ENCODE measurements around the gene PPP1R13B.
"Not testable (repeated sequence)": the region's sequence is repeated elsewhere in the genome, so short reads cannot be mapped to it uniquely, and the experiment has no call there.

The PPP1R13B gene

DNA sequence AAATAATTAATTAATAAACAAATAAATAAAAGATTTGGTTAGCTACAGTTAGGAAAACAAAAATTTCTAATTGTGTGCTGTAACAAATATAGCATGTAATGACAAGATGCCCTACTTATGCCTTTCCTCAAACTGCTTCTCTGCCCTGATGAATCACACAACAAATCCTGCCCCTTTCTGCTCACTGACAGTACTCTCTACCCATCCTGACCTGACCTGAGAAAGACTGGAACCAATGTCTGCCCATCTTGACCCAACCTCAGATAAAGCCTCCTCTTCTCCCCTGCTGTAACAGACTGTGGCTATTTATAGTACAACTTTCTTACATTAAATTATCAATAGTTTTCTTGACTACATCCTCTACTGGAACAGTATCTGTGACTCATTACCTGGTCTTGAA is 43.7 kb downstream of the PPP1R13B start:
- in situ Hi-C loops (cut with MboI; ENCODE audit: low sequenced_read_pairs) = loop anchor here (10.0 to 25.0 kb wide), 2 partner anchors 111 to 184 kb away; no protein-coding TSS in a partner anchor

DNA sequence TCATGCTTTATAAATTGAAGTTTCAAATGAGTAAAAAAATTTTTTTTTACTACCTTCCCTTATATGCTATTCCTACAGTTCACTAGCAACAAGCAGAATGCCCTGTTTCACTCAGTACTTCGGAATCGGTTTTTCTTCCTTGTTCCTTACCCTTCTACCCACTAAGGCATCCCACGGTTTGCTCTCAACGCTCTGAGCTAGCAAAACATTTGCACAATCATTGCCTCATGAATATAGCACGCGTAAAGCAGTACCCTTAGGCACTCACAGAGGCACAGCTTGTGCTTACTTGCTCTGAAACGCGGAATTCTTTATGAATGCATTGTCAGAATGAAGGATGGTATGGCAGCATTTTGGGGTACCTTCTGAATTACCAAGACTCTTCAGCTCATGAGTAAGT is 45.0 kb downstream of the PPP1R13B start:
- in situ Hi-C loops (cut with MboI; ENCODE audit: low sequenced_read_pairs) = loop anchor here (10.0 to 25.0 kb wide), 2 partner anchors 112 to 185 kb away; no protein-coding TSS in a partner anchor

DNA sequence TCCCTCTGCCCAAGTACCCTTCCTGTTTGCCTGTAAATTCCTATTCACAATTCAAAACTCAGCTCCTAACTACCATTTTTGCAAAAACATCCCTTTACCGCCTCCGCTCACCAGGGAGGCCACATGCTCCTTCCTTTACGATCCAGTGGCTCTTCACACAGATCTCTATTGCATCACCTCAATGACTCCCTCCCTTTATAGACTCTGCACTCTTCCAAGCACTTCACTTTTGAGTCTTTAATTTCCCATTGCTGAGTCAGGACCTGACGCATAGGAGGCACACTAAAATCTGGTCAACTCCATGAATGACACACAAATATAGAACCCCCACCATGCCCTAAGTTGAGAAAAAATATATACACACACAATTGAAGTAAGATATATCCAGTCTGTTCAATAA is 45.9 kb downstream of the PPP1R13B start:
- in situ Hi-C loops (cut with MboI; ENCODE audit: low sequenced_read_pairs) = loop anchor here (10.0 to 25.0 kb wide), 2 partner anchors 113 to 186 kb away; no protein-coding TSS in a partner anchor

DNA sequence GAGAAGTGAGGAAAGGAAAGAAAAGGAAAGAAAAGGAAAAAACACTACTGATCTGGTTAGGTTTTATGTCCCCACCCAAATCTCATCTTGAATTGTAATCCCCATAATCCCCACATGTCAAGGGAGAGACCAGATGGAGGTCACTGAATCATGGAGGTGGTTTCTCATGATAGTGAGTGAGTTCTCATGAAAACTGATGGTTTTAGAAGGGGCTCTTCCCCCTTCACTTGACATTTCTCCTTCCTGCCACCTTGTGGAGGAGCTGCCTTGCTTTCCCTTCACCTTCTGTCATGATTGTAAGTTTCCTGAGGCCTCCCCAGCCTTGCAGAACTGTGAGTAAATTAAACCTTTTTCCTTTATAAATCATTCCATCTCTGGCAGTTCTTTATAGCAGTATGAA is 54.2 kb downstream of the PPP1R13B start:
- in situ Hi-C loops (cut with MboI; ENCODE audit: low sequenced_read_pairs) = not testable (repeated sequence)

DNA sequence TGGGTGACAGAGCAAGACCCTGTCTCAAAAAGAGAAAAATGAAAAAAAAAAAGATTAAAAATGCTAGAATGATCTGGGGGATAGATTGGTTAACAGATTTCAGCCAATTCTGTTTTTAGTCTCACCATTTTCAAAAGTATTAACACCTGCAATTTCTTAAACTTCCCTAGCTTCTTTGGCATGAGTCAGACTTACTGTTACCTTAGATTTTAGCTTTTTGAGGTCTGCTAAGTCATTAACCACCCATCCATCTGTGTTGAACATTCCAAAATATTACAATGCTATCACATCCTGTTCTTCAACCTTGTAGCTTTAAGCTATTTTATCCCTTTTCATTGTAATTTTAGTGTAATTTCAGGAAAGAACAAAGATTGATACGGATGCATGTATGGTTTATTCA is 59.3 kb downstream of the PPP1R13B start:
- in situ Hi-C loops (cut with MboI; ENCODE audit: low sequenced_read_pairs) = no loop called here

DNA sequence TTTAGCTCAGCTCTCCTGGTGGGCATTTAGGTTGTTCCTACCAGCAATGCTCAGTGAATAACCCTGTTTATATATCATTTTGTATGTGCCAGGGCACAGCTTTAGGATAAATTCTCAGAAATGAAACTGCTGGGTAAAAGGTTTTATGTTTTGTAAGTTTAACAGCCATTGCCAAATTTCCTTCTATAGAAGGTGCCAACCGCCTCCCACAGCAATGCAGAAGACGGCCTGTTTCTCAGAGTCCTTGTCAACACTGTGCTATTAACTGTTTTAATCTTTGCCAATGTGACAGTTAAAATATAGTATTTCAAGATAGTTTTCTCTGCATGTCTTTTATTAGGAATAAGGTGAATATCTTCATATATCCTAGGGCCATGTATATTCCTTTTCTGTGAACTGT is 65.0 kb downstream of the PPP1R13B start:
- in situ Hi-C loops (cut with MboI; ENCODE audit: low sequenced_read_pairs) = no loop called here

DNA sequence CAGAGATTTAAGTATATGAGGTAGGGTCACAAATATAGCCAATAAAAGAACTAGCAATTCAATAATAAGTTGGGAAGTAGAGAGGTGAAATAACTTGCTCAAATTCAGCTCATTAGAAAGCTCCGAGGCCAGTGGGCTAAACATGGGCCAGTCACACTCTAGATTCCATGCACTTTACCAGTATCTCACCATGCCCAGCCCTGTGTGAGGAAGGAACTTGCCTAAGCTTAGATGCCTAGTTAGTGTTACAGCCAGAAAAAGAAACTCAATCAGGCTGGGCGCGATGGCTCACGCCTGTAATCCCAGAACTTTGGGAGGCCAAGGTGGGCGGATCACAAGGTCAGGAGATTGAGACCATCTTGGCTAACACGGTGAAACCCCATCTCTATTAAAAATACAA is 71.1 kb downstream of the PPP1R13B start:
- in situ Hi-C loops (cut with MboI; ENCODE audit: low sequenced_read_pairs) = not testable (repeated sequence)

DNA sequence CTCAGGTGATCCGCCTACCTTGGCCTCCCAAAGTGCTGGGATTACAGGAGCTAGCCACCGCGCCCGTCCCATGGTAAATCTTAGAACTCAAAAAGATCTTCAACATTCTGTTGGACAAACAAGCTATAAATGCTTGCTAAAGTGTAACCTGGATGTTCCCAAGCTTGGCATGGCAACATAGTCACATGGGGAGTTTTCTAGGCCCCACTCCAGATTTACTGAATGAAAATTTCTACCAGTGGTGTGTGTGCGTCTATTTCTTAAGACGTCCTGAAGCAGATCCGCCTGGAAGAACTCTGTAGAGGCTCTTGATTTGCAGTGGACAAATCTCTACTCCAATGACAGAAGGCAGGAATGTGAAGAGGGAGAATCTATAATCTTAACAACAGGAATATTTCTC is 71.9 kb downstream of the PPP1R13B start:
- in situ Hi-C loops (cut with MboI; ENCODE audit: low sequenced_read_pairs) = no loop called here

DNA sequence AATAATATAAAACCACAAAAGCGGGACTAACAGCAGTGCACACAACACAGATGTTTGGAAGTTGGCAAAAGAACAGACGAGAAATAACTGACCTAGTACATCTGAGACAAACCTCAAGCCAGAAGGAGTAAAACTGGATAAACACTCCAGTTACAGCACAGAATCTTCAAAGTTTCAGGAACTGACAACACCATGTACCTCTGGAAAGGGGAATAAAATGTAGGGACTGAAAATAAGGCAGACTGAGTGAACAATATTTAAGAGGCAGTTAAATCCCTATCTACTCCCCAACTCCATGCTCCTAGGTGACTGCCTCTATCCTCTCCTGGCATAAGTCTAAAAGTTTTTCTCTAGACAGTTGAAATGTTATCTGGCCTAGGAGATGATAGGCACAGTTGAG is 73.9 kb downstream of the PPP1R13B start:
- in situ Hi-C loops (cut with MboI; ENCODE audit: low sequenced_read_pairs) = no loop called here

DNA sequence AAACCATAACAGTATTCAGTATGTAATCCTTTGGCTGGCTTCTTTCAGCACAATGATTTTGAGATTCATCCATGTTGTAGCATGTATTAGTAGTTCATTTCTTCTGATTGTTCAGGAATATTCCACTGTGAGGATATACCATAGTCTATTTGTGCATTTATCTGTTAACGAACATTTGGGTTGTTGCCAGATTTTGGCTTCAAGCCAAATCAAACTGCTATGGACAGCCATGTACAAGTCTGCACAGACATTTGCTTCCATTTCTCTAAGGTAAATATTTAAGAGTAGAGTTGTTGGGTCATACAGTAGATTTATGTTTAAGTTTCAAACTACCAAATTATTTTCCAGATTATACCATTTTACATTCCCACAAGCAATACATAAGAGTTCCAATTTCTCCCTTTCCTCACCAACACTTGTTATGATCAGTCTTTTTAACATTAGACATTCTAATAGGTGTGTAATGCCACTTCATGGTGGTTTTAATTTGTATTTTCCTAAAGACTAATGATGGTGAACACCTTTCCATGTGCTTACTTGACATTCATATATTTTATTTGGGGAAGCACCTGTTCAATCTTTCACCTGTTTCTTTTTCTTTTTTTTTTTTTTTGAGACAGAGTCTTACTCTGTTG is 75.2 kb downstream of the PPP1R13B start:
- in situ Hi-C loops (cut with MboI; ENCODE audit: low sequenced_read_pairs) = no loop called here

DNA sequence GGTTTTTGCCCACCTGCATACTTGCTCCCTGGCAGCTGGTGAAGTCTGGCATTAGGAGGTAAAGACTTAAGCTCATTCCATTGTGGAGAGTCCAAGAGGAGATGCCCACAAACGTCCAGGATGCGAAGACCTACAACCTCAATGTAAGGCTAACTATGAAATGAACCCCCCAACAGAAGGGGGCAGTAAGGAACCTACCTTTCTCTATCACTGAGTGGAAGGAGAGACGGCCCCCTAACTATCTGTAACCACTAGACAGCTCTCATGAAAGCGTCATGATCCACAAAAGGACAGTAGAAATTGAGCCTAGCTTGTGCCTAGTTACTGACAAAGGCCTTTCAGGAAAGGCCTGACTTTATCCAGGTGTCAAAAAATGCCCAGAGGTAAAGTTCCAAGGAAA is 76.5 kb downstream of the PPP1R13B start:
- in situ Hi-C loops (cut with MboI; ENCODE audit: low sequenced_read_pairs) = no loop called here

DNA sequence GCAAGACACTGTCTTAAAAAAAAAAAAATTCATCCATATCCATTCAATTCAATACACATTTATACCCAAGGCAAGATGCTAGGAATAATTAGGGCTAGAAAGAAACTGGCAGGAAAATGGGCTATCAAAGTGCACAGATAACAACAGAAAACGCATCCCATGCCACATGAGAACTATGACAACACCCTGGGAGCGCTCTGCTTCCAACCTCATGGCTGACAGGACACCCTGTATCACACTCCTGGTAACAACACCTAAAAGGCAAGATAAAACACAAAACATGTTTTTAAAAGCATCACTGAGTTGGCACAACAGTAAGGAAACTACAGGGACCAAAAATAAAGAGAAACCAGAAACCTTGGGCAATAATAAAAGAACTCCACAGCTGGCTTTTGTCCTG is 76.9 kb downstream of the PPP1R13B start:
- in situ Hi-C loops (cut with MboI; ENCODE audit: low sequenced_read_pairs) = no loop called here

DNA sequence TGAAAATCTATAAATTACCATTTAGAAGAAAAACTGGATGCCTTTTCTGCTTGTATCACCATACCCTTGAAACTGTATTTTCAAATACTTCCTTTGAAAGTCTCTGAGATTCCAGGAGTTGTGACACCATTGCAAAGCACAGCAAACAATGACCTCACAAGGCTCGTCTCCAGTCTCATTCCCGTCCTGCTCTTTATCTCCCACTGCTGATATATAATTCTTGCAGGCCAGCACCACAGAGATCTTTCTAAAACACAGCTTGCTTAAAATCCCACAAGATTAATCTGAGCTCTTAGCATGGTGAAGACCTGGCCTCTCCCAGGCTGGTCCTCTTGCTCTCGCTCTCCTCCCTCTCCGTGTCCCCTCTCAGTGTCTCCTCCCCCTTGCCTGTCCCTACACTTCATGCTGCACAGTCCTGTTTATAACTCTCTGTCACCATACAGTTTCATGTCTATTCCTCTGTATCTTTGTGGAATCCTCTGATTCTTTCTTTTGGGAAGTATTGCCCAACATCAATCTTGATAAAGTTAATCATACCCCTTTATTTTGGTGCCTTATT is 80.0 kb downstream of the PPP1R13B start:
- in situ Hi-C loops (cut with MboI; ENCODE audit: low sequenced_read_pairs) = no loop called here

DNA sequence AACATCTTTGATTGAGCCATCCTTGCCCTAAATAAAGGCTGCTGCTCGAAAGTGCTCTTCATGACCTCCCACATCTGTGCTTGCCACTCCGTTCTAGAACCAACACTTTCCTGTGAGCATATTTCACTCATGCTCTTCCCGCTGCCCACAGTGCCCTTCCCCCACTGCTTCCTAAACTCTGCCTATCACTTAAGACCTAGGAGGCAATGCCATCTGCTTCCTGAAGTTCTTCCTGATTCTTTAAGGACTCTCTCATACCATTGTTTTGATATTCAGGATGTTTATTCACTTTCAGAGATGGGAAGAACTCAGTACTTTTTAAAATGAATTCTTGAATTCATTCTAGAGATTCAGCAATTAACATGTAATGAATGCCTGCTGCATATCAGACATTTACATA is 81.8 kb downstream of the PPP1R13B start:
- in situ Hi-C loops (cut with MboI; ENCODE audit: low sequenced_read_pairs) = no loop called here

DNA sequence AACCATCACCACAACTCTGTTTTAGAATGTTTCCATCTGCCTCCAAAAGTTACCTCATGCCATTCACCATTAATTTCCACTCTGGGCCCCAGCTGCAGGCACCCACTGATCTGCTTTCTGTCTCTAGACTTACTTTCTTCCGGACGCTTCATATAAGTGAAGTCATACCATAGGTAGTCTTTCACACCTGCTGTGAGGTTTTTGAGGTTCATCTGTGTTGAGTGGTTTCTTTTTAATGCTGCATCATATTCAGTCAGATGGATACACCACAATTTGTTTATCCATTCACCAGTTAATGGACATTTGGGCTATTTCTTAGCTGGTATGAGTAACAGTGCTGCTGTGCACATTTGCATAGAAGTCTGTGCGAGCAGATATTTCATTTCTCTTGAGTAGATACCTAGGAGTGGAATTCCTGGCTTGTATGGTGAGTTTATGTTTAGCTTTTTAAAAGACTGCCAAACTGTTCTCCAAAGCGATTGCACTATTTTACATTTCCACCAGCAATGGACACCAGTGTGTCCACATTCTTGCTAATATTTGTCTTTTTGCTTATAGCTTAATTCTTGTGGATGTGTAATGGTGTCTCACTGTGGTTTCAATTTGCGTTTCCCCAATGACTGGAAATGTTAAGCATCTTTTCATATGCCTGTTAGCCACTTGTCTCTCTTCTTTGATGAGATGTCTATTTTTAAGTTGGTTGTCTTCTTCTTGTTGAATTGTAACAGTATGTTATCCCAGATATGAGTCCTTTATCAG is 83.5 kb downstream of the PPP1R13B start:
- in situ Hi-C loops (cut with MboI; ENCODE audit: low sequenced_read_pairs) = no loop called here

DNA sequence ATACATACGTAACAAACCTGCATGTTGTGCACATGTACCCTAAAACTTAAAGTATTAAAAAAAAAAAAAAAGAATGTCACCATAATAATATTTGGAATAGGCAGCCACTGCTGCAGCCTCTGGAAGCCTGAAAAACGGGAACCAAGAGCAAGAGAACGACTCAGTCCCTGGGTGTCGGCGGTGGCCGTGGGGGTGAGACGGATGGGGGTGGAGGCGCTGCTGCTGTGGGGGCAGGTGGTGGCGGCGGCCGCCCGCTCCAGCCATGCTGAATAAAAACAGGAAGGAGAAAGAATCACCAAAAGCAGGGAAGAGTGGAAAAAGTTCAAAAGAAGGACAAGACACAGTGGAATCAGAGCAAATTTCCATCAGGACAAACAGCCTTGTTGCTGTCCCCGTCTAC is 84.8 kb downstream of the PPP1R13B start:
- in situ Hi-C loops (cut with MboI; ENCODE audit: low sequenced_read_pairs) = no loop called here

DNA sequence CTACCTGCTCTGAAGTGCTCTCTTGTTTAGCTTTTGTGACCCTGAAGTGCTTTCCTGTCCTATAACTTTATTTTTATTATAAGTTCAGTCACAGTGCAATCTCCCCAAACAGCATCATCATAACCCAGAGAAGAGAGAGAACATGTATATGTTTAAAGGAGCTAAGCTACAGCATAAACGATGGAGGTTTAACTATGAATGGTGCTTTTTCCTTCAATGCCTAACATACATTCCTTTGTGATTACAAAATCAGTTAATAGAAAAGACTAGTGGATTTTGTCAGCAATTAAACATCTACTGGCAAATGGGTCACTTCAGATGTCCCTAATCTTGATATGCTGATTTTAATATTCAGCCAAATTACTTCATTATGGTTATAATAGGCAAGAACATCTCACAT is 85.3 kb downstream of the PPP1R13B start:
- in situ Hi-C loops (cut with MboI; ENCODE audit: low sequenced_read_pairs) = no loop called here

DNA sequence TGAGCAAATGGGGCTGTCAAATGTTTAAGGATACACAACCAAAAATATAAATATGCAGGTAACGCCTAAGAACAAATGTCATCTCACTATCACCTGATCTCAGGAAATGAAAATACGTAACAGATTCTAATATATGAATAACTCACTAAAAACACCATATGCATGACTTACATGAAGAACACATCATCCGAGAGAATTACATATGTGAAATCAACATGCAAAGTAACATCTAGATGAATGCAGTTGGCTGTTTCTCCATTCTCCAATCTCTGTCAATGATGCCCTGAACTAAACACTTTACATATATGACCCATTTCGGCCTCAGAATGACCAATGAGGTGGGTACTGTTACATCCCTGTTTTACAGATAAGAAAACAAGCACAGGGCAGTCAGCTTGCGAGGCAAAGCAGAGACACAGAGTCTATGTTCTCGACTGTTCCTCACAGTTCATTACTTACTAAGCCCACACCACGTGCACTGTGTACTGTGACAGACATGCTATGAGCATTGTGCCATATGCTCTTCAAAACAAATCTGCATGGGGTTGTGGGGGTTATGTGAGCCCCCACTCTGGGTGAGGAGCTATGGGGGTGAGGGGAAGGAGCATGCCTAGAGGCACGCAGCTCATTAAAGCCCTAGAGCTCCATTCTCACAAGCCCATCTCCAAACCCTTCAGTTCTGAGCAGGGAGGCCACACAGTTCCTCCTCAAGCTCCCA is 89.2 kb downstream of the PPP1R13B start:
- in situ Hi-C loops (cut with MboI; ENCODE audit: low sequenced_read_pairs) = no loop called here

DNA sequence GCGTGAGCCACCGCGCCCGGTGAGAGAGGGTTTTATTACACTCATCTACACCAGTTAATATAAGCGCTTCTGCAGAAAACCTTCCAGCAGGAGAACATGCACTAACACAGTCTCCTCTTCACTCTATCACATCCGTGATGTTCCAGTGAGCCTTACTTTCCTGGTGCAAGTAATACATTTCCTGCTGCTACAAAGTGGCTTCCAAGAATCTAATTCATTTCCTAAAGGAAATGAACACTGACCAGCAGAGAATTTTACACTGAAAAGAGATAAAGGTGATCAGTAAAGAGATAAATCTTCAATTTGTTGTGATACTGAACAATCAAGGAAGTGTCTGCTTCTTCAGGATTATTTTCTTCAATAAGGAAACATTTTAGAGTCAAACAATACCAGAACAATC is 92.3 kb downstream of the PPP1R13B start:
- in situ Hi-C loops (cut with MboI; ENCODE audit: low sequenced_read_pairs) = no loop called here

DNA sequence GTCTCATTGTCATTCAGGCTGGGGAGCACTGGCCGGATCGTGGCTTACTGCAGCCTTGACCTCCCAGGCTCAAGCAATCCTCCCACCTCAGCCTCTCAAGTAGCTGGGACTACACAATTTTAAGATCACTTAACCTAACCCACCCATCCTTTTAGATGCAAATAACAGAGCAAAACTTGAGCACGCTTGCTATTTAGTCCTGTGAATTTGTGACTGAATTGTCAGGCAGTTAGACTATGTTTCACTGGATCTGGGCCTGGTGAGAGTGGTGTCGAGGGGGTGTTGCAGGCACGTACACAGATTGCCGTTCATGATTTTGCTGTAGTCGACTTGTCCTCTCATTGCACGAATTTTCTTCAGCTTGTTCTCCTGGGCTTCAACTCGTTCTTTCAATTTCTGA is 93.6 kb downstream of the PPP1R13B start:
- in situ Hi-C loops (cut with MboI; ENCODE audit: low sequenced_read_pairs) = no loop called here

DNA sequence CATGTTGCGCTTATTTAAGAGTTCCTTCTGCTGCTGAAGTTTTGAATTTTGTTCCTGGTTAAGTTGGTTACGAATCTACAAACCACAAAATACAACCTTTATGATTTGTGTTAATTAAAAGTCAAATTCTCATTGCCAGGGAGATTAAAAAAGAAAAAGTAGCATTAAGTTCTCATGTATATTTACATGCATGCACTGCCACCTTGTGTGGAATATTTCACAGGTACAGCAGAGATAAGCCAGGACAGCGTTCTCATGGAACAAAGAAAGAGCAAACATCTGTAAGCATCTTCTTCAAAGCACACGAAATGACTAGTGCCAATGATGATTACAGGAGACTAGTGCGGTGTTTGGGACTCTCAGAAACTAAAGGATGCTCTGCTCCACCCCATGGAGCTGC is 97.5 kb downstream of the PPP1R13B start:
- in situ Hi-C loops (cut with MboI; ENCODE audit: low sequenced_read_pairs) = no loop called here

DNA sequence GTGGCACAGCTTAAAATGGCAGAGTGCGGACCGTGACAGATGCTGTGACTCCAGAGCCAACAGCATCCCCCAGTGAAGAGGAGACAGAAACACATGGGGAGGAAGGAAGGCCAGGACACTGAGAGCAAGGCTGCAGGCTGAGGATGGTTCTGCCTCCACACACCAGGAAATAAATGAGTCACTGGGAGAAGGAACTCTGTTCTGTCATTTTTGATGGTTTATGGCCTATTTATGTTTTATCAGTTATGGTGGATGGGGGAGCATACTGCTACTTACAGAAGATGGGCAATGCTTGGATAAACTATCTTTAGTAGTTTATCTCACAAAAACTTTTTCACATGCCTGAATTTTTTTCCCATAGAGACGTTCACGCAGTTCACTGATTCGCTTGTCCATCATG is 97.9 kb downstream of the PPP1R13B start:
- in situ Hi-C loops (cut with MboI; ENCODE audit: low sequenced_read_pairs) = no loop called here

Measured in HL-60/S4 treated with phorbol 12-myristate 13-acetate at 8.2 ng/mL for 4 days and 3 days (cell line).